Spleen (tissue), 7 donors: ENCODE data around the gene SLN.

Source experiments
- POLR2A ChIP-seq, 3 donors: fragments of 450-650 bp; IDR thresholded peaks; one replicate each; pipeline ENCODE4 v1.5.1; 2017; ENCODE audit warnings: antibody characterized with exemption in 3 of 3, mild to moderate bottlenecking in 1 of 3
- POLR2AphosphoS5 ChIP-seq, 3 donors: sonication (generic); formaldehyde crosslinking; IDR thresholded peaks; one replicate each; pipeline ENCODE4 v1.5.1; 2017; ENCODE audit warnings: antibody characterized with exemption in 3 of 3
- TF ChIP-seq, protein P1 (sequence below), 11 experiments: fragments of 200-600 bp in 7 of 11; fragments of 450-650 bp in 4 of 11; sonication (generic) in 4 of 11; IDR thresholded peaks in 8 of 11; conservative IDR thresholded peaks in 3 of 11; 1 replicate in 7 of 11; 2 replicates in 4 of 11; pipeline versions ENCODE4 v1.4.0 to v1.8.0; 2016 to 2021; ENCODE audit warnings: antibody characterized with exemption in 11 of 11, inconsistent platforms in 4 of 11, mild to moderate bottlenecking in 1 of 11
- donor health status: DM: no; HTN: no; CAD: no; lungs with moderate emphysema.
- donor health status: DM: no; HTN: no; CAD: no.
- donor health status: DM: no; HTN: no; CAD: no.

DNA sequence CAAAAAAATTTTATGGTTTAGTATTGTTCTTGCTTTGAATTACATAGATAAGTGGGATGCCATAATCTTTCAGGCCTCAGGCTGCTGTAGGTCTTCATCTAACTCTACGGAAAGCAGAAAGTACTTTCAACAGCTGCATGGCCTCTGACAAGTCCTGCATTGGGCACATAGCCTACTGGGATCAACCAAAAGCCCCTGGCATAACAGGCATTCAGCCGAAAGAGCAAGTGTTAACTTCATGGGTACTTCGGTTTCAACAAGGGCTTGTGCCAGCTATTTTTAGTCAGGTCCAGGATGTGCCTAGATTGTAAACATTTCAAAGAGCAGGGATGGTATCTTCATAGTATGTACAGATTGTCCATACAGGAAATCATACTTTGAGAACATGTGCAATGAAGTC, 3.1 kb downstream of the SLN start:
- TF ChIP-seq POLR2A (IDR thresholded peaks at IDR 0.05): no peak
- TF ChIP-seq, protein P1, sequence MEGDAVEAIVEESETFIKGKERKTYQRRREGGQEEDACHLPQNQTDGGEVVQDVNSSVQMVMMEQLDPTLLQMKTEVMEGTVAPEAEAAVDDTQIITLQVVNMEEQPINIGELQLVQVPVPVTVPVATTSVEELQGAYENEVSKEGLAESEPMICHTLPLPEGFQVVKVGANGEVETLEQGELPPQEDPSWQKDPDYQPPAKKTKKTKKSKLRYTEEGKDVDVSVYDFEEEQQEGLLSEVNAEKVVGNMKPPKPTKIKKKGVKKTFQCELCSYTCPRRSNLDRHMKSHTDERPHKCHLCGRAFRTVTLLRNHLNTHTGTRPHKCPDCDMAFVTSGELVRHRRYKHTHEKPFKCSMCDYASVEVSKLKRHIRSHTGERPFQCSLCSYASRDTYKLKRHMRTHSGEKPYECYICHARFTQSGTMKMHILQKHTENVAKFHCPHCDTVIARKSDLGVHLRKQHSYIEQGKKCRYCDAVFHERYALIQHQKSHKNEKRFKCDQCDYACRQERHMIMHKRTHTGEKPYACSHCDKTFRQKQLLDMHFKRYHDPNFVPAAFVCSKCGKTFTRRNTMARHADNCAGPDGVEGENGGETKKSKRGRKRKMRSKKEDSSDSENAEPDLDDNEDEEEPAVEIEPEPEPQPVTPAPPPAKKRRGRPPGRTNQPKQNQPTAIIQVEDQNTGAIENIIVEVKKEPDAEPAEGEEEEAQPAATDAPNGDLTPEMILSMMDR (IDR thresholded peaks at IDR 0.05 in 8 of 11, conservative IDR thresholded peaks at IDR 0.05 in 3 of 11): no peak
- no peak for TF ChIP-seq POLR2AphosphoS5 (IDR thresholded peaks at IDR 0.05)
